PC-9 (cell line): ENCODE data around the gene HOMER2. TPM values are rescaled to one million over a fixed set of nuclear protein-coding genes. Genes with fewer than 3 reads are reported as not detected.

Experiments used
- BruUV-seq: library from RNA; stranded (reverse); fragments of 400-500 nt; replicated peaks from 2 replicates; lab custom pipeline; 2021; lab: Mats Ljungman, UMichigan
- CTCF ChIA-PET: fragments of 300-600 bp; sonication (Branson Sonifier 250); formaldehyde crosslinking; loops from one replicate; lab custom pipeline; 2022; ENCODE audit warnings: antibody characterized with exemption; lab: Charles Lee
- POLR2A ChIA-PET: fragments of 300-600 bp; sonication (Branson Sonifier 250); formaldehyde crosslinking; loops from one replicate; lab custom pipeline; 2022; ENCODE audit warnings: antibody characterized with exemption; ENCODE audit not compliant: unreplicated experiment; lab: Charles Lee
- DNase-seq, 2 experiments: peaks; one replicate each; pipeline versions ENCODE4 v3.0.0 to v3.0.0-alpha.2; 2015 to 2022; ENCODE audit warnings: mixed read lengths in 1 of 2
- H2AFZ ChIP-seq: fragments of 200-600 bp; sonication (generic); 2 replicates; pipeline ENCODE4 v1.8.1; 2017; ENCODE audit warnings: antibody characterized with exemption
- H3F3A ChIP-seq: fragments of 200-600 bp; sonication (generic); 2 replicates; pipeline ENCODE4 v1.8.1; 2017; ENCODE audit warnings: antibody characterized with exemption, mild to moderate bottlenecking, low read depth; ENCODE audit not compliant: insufficient read depth
- H3K27ac ChIP-seq: fragments of 200-600 bp; sonication (generic); 2 replicates; pipeline ENCODE4 v1.6.1; 2016; ENCODE audit warnings: mixed run types
- H3K27me3 ChIP-seq: fragments of 200-600 bp; sonication (generic); 2 replicates; pipeline ENCODE4 v1.6.1; 2016; ENCODE audit warnings: low read depth, mixed run types; ENCODE audit not compliant: insufficient read depth
- H3K36me3 ChIP-seq: fragments of 200-600 bp; sonication (generic); 2 replicates; pipeline ENCODE4 v1.6.1; 2016; ENCODE audit warnings: low read depth, mixed run types
- H3K4me1 ChIP-seq: fragments of 200-600 bp; sonication (generic); replicated peaks from 2 replicates; pipeline ENCODE4 v1.6.1; 2016; ENCODE audit warnings: mixed run types; ENCODE audit not compliant: insufficient read depth
- H3K4me2 ChIP-seq: fragments of 200-600 bp; sonication (generic); 2 replicates; pipeline ENCODE4 v1.6.1; 2017; ENCODE audit warnings: mixed run types
- H3K4me3 ChIP-seq: fragments of 200-600 bp; sonication (generic); 2 replicates; pipeline ENCODE4 v1.6.1; 2016; ENCODE audit warnings: mixed run types
- H3K79me2 ChIP-seq: fragments of 200-600 bp; sonication (generic); 2 replicates; pipeline ENCODE4 v1.6.1; 2017; ENCODE audit warnings: low read depth, mixed run types
- H3K9me2 ChIP-seq: fragments of 200-600 bp; sonication (generic); 2 replicates; pipeline ENCODE4 v1.8.1; 2017; ENCODE audit warnings: mild to moderate bottlenecking; ENCODE audit not compliant: insufficient read depth
- H3K9me3 ChIP-seq: fragments of 200-600 bp; sonication (generic); 2 replicates; pipeline ENCODE4 v1.8.1; 2016; ENCODE audit warnings: low read depth; ENCODE audit not compliant: insufficient read depth
- H4K20me1 ChIP-seq: fragments of 200-600 bp; sonication (generic); 2 replicates; pipeline ENCODE4 v1.8.1; 2017; ENCODE audit not compliant: insufficient read depth
- CTCF ChIP-seq: fragments of 200-600 bp; sonication (generic); conservative IDR thresholded peaks from 2 replicates; pipeline ENCODE4 v1.6.1; 2017; ENCODE audit warnings: mixed run types, antibody characterized with exemption, mild to moderate bottlenecking, moderate library complexity
- EZH2 ChIP-seq: fragments of 200-600 bp; sonication (generic); IDR thresholded peaks from 2 replicates; pipeline ENCODE4 v1.8.0; 2017; ENCODE audit warnings: antibody characterized with exemption, low read depth
- intact Hi-C: fragments of 100-400 bp; cut with micrococcal nuclease; formaldehyde crosslinking; loops from one replicate; pipeline ENCODE4 v1.10.0; 2022; ENCODE audit not compliant: unreplicated experiment
- total RNA-seq: library from RNA; stranded (reverse); gene quantifications from 2 replicates; pipeline ENCODE4 v1.2.3, GENCODE V29; 2021

The HOMER2 gene
- total RNA-seq, 1 experiment from 2014 or later: 15.1 TPM

GRCh38 chr15:82851981-82852511 is 100.5 kb downstream of the HOMER2 start:
- ChIA-PET CTCF (no interaction called here), POLR2A (no interaction called here)
- H3F3A ChIP-seq: no peaks in the 10 kb centered on the region

GRCh38 chr15:82851306-82851850 is 101.1 kb downstream of the HOMER2 start:
- DNase-seq: no peak
- Histone ChIP-seq H2AFZ (no peak overlapping the region), H3K4me3 (no peak overlapping the region), H3K9me2 (no peaks in the 10 kb centered on the region), H3K27me3 (no peaks in the 10 kb centered on the region), H3F3A (no peaks in the 10 kb centered on the region), H3K36me3 (no peaks in the 10 kb centered on the region), H3K9me3 (no peaks in the 10 kb centered on the region), H3K79me2 (no peaks in the 10 kb centered on the region), H3K4me1 (no peaks in the 10 kb centered on the region), H3K27ac (no peak overlapping the region), H4K20me1 (no peaks in the 10 kb centered on the region), H3K4me2 (no peak overlapping the region)
- ChIA-PET CTCF (no interaction called here), POLR2A (no interaction called here)
- BruUV-seq: no TSS peak
- intact Hi-C loops: no loop called here
- TF ChIP-seq EZH2: no peak
- no peak for TF ChIP-seq CTCF

More at GRCh38 chr15:82851981-82852511, 100.5 kb downstream of the HOMER2 start:
- Histone ChIP-seq H2AFZ (no peak overlapping the region), H3K9me3 (no peaks in the 10 kb centered on the region), H3K79me2 (no peaks in the 10 kb centered on the region), H3K9me2 (no peaks in the 10 kb centered on the region), H3K36me3 (no peaks in the 10 kb centered on the region), H3K4me2 (no peak overlapping the region), H3K4me1 (no peaks in the 10 kb centered on the region), H3K27me3 (no peaks in the 10 kb centered on the region), H3K4me3 (no peak overlapping the region), H4K20me1 (no peaks in the 10 kb centered on the region), H3K27ac (no peak overlapping the region)
- TF ChIP-seq CTCF: no peak
- no peak for TF ChIP-seq EZH2
- no TSS peak for BruUV-seq
- intact Hi-C loops: no loop called here
- no peak for DNase-seq

DNA sequence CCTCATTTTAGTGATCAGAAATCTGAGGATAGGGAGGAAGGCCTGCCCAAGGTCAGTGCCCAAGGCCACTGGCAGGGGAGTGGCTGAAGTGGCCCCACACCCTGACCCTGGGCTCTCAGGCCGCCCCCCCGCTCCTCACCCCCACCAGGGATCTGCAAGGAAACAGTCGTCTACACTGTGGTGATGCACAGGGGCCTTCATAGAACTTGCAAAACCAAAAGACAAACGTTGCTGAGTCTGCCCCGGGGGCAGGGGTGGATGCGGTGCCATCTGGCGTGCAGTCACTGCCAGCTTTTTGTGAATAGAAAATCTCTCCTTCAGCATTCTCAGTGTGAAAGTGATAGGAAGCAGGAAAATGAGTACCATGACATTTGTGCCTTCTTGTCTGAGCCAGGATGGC is 101.8 kb downstream of the HOMER2 start:
- no peak overlapping the region for H3K4me2 ChIP-seq
- no peaks in the 10 kb centered on the region for H3K9me2 ChIP-seq
- no peaks in the 10 kb centered on the region for H3K9me3 ChIP-seq
- ChIA-PET CTCF (no interaction called here), POLR2A (no interaction called here)
- H3K79me2 ChIP-seq: no peaks in the 10 kb centered on the region
- H3K4me1 ChIP-seq: no peaks in the 10 kb centered on the region
- H3F3A ChIP-seq: no peaks in the 10 kb centered on the region
- no peaks in the 10 kb centered on the region for H3K36me3 ChIP-seq
- no peak for TF ChIP-seq EZH2
- no peak for TF ChIP-seq CTCF
- BruUV-seq: no TSS peak
- DNase-seq: no peak
- no peak overlapping the region for H2AFZ ChIP-seq
- no peak overlapping the region for H3K27ac ChIP-seq
- H3K27me3 ChIP-seq: no peaks in the 10 kb centered on the region
- intact Hi-C loops: no loop called here
- H4K20me1 ChIP-seq: no peaks in the 10 kb centered on the region
- no peak overlapping the region for H3K4me3 ChIP-seq
